ENCODE results near the gene KRTAP5-2.
"Not testable (repeated sequence)": the region's sequence is repeated elsewhere in the genome, so short reads cannot be mapped to it uniquely, and the experiment has no call there.

DNA sequence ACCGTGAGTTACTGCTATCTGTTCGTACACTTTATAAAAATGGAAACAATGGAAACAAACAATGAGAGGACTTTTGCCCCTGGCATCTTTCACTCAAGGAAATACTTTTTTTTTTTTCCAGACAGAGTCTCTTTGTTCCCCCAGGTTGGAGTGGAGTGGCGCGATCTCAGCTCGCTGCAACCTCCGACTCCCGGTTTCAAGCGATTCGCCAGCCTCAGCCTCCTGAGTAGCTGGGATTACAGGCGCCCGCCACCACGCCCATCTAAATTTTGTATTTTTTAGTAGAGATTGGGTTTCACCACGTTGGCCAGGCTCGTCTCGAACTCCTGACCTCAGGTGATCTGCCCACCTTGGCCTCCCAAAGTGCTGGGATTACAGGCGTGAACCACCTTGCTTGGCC, 22.3 kb downstream of the KRTAP5-2 start:
- TF ChIP-seq POLR2A (IDR thresholded peaks at IDR 0.05): not testable (repeated sequence)
- TF ChIP-seq, protein P1, sequence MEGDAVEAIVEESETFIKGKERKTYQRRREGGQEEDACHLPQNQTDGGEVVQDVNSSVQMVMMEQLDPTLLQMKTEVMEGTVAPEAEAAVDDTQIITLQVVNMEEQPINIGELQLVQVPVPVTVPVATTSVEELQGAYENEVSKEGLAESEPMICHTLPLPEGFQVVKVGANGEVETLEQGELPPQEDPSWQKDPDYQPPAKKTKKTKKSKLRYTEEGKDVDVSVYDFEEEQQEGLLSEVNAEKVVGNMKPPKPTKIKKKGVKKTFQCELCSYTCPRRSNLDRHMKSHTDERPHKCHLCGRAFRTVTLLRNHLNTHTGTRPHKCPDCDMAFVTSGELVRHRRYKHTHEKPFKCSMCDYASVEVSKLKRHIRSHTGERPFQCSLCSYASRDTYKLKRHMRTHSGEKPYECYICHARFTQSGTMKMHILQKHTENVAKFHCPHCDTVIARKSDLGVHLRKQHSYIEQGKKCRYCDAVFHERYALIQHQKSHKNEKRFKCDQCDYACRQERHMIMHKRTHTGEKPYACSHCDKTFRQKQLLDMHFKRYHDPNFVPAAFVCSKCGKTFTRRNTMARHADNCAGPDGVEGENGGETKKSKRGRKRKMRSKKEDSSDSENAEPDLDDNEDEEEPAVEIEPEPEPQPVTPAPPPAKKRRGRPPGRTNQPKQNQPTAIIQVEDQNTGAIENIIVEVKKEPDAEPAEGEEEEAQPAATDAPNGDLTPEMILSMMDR (IDR thresholded peaks at IDR 0.05): not testable (repeated sequence)
